Measurements from ENCODE around the gene NR1H3.

The NR1H3 gene

DNA sequence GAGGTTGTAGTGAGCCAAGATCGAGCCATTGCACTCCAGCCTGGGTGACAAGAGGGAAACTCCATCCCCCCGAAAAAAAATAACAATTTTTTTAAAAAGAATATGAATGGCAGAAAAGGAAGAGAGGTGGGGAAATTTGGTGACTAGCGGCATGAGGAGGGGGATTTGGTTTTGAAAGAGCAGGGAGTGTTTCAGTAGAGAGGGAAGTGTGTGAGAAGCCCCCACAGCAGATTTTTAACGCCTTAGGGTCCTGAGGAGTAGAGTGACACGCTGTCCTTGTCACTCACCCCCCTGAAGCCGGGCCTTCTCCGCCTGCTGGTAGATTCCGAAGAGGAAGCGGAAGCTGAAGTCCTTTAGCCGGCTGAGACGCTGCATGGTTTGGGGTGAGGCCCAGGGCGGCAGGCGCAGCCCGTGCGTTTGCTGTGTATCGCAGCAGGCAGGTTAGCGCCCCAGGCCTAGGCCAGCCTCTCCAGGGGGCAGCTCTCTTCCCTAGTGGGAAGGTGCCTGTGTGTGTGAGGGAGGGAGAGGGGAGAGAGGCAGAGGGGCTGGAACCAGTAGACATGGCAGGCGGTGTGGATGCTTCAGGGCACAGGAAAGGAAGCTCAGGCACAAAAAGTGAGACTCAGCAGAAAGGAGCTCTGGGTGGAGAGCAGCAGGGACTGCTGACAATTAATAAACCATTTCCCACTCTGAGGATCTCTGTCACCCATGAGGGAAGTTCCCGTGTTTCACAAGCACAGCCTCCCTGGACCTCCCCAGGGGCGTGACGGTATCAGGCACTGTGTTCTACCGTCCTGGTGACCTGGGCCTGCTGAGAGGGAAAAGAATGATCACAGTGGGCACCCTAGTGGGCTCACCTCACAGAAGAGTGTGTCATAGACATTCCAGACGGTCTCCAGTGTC, 13.1 kb upstream of the NR1H3 start:
- no peak for DNase-seq

DNA sequence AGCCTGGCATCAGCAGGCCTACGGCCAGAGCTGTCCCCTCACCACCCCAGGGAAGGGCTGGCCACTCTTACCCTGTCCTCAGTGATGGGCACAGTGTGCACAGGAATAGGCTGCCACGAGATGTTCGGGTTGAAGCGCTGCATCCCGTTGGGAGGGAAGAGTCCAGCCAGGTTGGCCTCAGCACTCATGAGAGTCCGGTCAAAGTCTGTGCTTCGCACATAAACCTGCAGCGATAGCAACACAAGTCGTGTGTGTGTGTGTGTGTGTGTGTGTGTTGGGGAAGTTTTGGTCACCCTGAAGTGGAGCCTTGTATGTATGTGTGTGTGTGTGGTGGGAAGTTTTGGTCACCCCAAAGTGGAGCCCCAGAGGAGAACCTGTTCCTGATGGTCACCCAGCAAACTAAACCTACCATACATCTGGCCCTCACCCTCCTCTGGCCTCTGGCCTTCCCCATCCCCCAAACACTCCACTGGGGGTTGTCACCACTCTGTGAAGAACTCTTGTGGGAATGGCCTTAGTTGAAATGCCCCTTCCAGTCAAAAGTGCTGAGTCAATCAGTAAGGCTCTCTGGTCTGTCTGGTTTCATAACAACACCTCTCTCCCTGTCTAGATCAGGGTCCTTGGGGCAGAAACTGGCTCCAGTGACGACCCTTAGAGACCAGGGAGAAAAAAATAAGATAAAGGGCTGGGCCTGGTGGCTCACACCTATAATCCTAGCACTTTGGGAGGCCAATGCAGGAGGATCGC, 12.0 kb upstream of the NR1H3 start:
- no peak for DNase-seq

DNA sequence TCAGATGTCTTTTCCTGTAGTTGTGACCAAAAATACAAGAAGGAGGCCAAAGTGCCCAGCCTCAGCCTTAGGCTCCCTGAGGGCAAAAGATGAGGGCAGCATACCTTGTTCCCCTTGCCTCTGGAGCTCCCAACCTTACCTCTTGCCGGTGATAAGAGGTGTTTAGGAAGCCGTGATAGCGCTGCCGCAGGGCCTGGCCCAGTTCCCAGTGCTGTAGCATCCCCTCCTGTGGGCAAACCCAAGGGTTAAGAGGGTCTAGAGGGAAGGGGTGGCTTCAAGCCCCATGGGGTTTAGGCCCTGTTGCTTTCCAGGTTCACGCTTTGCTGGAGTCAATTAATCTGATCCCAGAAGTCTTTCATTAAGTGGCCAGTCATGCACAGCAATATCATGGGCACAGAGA, 10.3 kb upstream of the NR1H3 start:
- DNase-seq, result no peak

DNA sequence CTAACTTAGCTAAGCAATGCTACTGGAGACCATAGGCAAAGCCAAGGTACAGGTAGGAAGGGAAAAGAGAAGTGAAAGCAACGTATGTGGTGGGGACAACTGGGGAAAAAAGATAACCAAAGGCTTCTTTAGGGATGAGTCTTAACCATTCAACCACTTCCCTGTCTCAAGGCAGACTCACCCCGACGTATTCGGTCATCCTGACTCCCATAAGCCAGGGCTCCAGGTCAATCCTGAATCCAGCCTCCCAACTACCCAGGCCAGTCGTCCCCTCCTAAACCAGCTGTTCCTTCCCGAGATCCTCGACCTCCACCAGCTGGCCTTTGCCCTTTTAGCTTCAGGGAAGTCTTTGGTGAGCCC, 9.5 kb upstream of the NR1H3 start:
- DNase-seq, result no peak

DNA sequence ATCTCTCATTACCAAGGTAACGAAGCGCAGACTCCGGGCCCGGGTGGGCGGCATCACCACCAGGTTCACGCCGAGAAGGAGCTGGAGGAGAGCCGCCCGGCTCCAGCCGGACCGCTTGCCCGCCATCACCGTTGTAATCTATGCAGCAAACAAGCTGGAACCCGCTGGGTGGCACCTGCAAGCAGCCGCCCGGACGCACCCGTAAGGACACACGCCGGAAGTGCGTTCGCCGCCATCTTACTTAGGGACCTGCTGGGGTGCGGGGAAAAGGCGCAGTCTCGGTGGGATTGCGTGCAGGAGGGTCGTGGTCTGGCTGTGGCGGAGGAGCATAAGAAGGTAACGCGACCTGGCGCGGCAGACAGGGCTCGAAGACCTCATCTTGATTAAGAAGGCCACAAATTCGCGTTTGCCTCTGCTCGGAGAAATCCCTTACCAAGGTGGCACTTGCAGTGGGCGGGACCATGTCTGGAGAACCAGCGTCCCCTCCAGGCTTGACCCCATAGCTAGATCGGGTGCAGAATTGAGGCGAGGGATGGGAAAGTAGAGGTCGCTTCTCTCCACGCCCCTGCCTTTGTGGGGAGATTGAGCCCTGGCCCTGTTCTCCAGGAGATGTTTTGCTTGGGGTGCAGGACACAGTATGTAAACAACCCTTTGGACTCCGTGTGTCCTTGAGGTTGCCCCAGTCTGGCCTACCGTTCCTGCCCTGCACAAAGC, 9.0 kb upstream of the NR1H3 start, which contains the start of gene ACP2:
Gene ACP2 (minus strand): TSS at position 151 of the 714 bp plus-strand sequence. CDS start 25 bp downstream, at position 126.
- peak; percentile 84 to 93 for DNase-seq

DNA sequence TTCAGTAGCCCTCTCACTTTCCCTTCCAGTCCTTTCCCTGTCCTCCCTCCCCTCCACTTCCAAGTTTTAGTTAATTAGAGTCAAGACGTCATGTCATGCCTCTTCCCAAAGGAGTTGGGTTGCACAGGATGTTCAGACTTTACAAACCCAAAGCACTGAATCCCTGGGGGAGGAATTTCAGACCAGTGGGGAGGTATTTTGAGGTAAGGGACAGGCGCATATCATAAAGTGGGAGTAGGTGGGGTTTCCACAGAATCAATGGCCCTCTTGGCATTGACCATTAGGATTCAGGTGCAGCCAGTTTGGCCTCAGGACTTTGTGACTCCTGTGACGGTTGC, 8.4 kb upstream of the NR1H3 start:
- DNase-seq, result no peak

DNA sequence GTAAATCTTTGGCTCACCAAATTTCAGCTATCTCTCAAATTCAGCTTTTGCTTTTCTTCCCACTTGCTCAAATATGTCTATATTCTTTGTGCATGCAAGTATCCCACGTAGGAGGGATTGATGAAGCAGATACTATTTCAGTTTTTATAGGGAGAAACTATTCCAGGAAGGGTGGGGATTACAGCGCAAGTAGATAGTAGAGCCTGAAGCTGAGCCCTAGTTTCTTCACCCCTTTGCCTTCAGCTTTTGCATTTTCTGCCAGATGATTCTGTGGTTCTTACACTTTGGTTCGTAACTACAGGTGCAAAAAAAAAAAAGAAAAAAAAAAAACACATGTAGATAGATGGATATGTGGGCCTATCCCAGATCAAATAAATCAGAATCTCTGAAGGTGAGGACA, 6.0 kb upstream of the NR1H3 start:
- no peak for DNase-seq

DNA sequence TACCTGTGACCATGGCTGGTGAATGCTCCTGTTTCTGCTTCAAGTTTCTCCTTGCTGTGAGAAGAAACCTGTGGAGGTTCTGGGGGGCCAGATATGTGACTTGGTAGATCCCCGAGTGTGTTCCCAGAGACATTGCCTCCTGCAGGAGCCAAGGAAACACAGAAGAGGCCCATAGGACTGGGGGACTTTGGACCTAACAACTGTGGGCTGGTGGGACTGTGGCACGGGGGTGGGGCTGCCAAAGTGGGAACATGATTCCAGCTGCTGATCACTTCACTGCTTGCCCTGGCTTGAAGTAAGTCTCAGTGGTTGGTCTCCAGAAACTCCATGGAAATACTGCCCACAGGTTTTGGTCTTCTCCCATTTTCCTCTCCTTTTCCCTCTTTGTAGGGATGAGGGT, 4.1 kb upstream of the NR1H3 start:
- DNase-seq, result no peak

DNA sequence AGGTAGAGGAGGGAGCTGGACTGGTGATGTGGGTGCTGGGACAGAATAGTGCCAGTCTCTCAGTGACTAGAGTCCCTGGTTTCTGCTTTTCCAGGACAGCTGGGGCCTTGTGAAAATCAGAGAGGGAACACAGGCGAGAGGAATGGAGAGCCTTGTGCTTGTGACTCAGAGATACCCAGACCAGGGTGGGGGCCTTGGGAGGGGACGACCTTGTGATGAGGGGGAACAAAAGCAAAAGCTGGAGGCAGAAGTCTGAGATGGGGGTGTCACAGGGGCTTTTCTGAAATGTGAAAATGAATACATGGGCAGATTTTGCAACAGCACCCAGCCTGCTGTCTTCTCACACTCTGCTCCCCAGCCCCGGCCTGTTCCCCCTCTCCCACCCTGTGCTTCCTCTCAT, 3.4 kb upstream of the NR1H3 start:
- DNase-seq, result no peak

DNA sequence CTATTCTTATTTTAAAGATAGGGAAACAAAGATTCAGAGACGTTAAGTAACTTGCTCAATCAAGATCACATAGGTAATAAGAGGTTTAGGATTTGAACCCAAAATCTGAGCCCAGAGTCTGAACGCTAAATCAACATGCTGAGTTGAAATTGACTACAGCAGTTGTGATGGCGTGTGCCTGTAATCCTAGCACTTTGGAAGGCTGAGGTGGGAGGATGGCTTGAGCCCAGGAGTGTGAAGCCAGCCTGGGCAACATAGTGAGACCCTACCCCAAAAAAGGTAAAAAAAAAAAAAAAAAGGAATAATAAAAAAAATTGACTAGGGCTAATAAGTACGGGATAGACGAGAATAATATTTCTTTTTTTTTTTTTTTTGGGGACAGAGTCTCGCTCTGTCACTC, 1.4 kb upstream of the NR1H3 start:
- DNase-seq, result no peak

DNA sequence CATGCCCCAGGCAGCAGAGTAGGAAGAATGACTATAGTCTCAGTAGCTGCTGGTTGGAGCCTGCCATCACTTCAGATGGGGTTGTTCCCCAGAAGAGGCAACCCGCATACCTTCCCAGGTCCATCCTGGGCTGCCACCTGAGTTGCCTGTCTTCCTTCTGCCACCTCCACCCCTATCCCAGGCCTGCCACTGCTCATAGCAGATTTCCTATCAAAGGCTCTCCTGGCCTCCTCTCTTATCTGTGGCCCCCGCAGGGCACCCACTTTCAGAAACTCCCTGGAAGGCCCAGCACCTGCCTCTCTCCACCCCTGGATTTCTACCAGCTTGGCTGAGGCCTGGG, 649 bp upstream of the NR1H3 start:
- DNase-seq, result no peak

DNA sequence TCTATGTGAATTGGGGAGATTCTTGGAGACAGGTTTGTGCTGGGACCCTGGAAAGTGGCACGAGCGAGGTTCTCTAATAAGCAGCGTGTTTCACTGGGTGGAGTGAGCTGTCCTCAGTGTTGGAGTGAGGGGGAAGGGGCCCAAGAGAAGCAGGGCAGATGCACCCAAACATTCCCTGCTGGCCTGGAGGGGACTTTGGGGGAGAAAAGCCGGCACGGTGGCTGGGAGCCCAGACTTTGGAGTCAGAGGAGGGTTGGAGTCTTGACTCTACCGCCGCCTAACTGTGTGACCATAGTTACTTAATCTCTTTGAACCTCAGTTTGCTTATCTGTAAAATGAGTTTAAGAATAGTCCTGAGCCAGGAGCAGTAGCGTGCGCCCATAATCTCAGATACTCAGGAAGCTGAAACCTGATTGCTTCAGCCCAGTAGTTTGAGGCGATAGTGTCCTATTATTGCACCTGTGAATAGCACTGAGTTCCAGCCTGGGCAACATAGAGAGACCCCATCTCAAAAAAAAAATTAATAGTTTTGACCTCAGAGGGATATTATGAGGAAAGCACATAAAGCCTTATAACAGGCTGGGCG, 614 bp downstream of the NR1H3 start:
- no peak for DNase-seq

DNA sequence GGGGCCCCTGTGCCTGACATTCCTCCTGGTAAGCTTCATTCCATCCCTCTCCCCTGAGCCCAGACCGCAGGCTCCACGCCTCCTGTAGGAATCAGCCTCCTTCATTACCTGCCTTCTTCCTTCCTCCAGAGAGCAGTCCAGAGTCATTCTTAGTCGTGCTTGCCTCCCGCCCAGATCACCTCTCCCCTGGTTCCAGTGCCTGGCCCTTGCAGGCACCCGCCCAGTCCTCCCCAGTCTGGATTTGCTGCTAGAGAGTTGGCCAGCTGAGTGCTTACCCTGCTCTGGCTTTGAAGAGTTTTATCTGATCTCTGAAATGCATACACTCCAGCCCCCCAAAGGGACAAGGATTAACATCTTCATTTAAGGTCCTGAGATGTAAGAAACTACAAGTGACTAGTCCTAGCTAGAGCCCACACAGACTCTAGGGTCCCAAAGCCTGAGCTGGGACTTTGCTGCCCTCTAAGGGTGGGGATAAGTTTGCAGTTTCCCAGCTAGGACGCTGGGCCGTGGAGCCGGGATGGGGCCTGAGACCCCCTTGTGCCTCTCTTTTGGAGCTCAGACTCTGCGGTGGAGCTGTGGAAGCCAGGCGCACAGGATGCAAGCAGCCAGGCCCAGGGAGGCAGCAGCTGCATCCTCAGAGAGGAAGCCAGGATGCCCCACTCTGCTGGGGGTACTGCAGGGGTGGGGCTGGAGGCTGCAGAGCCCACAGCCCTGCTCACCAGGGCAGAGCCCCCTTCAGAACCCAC, 1.6 kb downstream of the NR1H3 start:
- DNase-seq, result no peak

DNA sequence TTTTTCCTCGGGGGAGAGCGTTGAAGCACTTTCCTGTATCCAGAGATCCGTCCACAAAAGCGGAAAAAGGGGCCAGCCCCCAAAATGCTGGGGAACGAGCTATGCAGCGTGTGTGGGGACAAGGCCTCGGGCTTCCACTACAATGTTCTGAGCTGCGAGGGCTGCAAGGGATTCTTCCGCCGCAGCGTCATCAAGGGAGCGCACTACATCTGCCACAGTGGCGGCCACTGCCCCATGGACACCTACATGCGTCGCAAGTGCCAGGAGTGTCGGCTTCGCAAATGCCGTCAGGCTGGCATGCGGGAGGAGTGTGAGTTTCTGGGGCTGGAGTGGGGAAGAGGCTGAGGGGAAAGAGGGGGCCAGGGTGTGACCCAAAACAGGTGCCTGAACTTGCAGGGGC, 2.6 kb downstream of the NR1H3 start:
- no peak for DNase-seq

DNA sequence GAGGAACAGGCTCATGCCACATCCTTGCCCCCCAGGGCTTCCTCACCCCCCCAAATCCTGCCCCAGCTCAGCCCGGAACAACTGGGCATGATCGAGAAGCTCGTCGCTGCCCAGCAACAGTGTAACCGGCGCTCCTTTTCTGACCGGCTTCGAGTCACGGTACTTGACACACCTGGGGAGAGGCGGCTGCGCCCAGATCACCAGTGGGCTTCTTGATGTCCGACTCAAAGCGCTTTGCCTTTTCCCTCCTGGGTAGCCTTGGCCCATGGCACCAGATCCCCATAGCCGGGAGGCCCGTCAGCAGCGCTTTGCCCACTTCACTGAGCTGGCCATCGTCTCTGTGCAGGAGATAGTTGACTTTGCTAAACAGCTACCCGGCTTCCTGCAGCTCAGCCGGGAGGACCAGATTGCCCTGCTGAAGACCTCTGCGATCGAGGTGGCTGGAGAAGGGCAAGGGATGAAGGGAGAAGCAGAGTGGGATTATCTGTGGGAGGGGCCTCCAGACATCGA, 3.5 kb downstream of the NR1H3 start:
- no peak for DNase-seq

DNA sequence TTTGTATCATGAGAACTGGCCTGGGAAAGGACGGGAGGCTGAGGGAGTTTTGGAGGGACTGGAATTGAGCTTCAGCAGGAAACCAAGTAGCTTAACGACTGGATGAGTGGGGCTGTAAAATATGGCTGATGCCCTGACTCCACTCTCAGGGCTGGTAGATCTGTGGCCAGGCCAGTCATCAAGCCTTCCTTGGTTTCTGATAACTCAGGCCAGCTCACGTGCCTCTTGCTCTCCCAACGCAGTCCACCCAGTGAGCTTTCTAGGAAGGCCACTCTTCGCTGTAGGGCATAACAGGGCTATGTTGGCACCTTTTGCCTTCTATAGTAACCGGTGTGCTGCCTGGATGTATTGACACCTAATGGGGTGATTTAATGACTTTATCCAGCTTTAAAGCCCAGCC, 6.3 kb downstream of the NR1H3 start:
- DNase-seq, result no peak

DNA sequence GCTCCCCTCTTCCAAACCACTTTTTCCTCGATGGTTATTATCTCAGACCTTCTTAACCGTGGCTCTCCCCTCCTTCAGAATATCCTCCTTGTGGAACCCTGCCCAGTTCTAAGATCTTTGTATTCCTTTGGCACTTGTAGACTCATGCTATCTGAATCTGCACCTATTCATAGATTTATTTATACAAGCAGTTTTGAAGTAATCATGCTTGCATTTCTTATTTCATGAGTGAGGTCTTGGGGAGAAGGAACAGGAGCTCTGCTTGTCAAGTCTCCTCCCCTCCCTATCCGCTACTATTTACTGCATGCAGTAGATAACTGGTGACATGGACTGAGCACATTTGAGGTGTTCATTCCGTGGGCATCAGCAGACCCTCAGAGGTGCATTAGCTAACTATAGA, 6.7 kb downstream of the NR1H3 start:
- no peak for DNase-seq

DNA sequence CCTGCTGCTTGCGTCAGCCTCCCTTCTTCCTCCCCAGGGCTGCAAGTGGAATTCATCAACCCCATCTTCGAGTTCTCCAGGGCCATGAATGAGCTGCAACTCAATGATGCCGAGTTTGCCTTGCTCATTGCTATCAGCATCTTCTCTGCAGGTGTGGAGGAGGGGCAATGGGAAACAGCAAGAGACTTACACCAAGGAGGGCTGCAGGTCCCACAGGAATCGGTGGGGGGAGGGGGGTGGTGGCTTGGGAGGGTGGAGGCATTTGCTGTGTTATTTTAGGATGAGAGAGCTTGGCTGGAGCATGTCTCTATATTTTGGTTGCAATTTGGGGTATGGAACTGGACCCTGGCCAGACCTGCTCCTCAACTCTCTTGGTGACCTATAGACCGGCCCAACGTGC, 10.1 kb downstream of the NR1H3 start:
- no peak for DNase-seq

DNA sequence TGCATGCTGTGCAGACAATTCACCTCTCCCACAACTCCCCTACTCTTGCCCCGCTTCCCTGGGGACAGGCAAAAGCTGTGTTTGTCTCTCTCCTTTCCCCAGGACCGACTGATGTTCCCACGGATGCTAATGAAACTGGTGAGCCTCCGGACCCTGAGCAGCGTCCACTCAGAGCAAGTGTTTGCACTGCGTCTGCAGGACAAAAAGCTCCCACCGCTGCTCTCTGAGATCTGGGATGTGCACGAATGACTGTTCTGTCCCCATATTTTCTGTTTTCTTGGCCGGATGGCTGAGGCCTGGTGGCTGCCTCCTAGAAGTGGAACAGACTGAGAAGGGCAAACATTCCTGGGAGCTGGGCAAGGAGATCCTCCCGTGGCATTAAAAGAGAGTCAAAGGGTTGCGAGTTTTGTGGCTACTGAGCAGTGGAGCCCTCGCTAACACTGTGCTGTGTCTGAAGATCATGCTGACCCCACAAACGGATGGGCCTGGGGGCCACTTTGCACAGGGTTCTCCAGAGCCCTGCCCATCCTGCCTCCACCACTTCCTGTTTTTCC, 10.7 kb downstream of the NR1H3 start:
- no peak for DNase-seq

DNA sequence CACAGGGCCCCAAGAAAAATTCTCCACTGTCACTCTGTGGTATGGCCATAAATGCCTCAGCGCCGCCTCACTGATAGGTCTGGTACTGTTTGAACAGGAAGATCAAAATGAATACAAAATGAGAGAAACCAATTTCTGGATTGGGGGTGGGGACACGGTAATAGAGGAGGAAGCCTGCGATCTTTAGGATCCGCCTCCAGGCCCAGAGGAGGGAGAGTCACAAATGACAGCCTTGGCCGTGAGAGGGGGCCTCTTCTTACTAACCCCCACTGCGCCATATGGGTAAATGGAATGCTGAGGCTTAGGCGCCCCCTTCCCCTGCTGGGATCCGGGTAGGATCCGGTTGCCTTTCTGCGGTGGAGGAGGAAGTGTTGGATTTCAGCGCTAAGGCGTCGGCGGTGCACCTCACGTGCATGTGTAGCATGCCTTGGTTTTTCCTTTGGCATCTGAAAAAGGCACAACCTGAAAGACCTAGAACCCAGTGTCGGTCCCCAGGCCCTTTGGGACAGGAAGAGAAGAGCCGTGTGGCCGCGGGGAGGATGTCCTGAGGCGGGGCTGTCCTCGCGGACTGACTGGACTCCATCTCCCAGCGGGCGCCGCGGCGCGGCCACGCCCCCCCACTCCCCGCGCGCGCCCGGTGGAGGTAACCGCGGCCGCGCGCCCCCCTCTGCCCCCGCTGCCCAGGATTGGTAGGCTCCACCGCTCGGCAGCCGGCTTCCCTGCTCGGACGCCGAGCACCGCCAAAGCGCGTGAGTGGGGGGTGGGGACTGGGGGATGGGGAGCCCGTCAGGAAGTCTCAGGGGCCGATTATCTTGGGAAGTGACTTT, 11.4 kb downstream of the NR1H3 start:
- DNase-seq, result peak; percentile 87 to 95

DNA sequence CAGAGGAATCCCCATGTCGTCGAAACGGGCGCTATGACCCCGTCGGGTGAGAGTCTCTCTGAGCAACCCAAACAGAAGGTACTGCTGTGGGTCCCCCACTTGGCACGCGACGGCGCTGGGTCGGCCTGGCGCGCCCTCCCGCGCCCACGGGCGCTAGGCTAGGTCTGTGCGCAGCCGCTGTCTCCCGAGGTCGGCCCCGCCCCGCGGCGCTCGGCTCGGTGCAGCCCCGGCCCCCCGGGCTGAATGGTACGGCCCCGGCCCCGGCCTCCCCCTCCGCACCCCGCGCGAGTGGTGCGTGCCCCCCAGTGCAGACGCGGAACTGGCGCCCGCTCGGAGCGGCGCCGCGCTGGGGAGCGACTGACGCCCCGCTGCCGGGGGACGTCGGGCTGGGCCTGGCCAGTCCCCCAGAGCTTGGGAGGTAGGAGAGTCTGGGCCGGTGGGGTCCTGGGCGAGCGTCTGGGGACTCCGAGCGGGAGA, 12.1 kb downstream of the NR1H3 start, which contains the start of gene MADD:
Gene MADD (plus strand): TSS at position 305 of the 477 bp plus-strand sequence.
- DNase-seq, result peak; percentile 87 to 96
